ENCODE results near the gene GALNT18. TPM values are rescaled to one million over a fixed set of nuclear protein-coding genes. Genes with fewer than 3 reads are reported as not detected.
A peak's percentile ranks its signal among the peaks of the same experiment; 100 is the strongest.

GALNT18 gene
- polyA plus RNA-seq, 1 donor, result 10.4 TPM

DNA sequence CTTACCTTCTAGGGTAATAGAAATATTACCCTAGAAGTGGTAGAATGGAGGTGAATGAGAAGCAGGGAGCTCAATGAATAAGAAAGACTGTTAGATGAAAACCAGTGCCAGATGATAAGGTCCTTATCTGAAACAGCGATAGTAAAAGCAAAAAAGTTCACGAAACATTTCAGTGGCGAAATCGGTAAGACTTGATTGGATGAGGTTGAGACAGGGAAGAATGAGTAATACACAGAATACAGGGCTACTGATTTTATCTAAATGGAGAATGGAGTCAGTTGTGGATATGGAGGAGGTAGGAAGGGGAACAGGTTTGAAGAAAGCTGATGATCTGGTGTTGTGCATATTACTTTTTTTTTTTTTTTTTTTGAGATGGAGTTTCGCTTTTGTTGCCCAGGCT is 96.5 kb downstream of the GALNT18 start:
- no peak for DNase-seq

DNA sequence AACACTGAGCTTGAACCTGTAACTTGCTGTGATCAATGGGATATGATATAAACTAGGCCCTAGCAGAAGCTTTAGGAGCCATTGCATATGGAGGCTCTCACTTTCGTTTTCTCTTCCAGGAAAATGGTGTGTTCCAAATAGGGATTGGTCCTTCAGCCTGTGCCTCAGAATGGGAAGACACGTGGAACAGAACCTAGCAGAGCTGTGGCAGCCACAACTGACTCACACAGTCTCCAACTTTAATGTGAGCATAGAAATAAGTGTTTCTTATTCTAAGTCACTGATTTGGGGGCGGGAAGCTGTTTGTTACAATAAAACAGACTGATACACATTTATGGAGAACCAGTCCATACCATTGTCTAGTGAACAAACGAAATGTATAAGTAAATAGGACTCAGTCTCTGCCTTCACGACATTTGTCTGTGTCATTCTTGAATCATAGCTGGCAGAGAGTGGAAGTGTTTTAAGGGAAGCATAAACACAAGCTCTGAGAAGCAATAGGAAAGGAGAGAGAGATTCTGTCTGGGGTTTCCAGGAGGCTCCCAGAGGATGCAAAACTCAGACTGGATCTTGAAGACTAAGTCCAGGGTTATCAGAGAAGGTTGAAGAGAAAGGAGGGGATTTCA is 97.3 kb downstream of the GALNT18 start:
- DNase-seq, result no peak

DNA sequence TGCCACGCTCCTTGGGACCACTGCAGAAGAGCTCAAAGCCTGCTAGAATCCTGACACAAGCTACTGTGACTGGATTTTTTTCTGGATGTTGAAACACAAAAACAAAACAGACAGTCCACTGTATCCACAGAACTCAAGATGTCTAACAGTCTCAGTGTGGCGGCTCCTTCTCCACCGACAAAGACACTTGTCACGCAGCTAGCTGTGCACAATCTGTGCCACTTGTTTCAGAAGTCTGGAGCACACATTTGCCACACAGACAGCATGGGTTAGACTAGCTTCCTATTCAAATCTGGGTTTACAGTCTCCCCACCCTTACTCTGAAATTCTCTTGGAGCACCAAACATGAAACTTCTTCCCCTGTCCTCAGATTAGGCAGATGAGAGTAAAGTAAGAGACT is 99.2 kb downstream of the GALNT18 start:
- DNase-seq, result no peak

DNA sequence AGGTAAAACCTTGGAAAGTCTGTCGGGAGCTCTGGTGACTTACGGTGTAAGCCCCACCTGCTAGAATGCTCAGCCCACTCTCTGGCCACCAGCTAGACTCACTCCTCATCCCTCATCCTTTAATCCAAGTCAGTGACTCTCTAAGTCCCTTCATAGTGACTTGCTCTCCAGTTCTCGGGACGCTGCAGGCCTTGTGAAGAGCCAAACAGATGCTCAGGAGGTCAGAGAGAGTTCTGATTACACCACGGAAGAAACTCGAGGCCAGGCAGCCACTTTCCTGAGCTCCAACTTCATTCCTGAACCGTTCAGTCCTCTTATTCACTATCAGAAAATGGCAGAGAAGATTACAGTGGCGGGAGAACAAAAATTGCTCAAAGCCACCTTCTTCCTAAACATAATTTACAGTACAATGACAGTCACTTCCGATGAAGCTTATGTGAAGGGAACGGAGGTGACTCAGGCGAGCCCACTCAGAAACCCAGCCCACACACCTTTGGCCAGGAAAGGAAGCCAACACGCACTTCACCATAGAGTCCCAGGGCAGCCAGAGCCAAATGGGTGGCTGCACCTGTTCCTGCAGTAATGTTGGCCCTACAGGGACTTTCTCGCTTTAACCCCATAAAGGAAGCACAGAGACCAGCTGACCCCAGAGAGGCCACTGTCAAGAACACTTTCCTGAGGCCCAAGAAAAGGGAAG is 100.4 kb downstream of the GALNT18 start:
- DNase-seq, result peak; percentile 46

DNA sequence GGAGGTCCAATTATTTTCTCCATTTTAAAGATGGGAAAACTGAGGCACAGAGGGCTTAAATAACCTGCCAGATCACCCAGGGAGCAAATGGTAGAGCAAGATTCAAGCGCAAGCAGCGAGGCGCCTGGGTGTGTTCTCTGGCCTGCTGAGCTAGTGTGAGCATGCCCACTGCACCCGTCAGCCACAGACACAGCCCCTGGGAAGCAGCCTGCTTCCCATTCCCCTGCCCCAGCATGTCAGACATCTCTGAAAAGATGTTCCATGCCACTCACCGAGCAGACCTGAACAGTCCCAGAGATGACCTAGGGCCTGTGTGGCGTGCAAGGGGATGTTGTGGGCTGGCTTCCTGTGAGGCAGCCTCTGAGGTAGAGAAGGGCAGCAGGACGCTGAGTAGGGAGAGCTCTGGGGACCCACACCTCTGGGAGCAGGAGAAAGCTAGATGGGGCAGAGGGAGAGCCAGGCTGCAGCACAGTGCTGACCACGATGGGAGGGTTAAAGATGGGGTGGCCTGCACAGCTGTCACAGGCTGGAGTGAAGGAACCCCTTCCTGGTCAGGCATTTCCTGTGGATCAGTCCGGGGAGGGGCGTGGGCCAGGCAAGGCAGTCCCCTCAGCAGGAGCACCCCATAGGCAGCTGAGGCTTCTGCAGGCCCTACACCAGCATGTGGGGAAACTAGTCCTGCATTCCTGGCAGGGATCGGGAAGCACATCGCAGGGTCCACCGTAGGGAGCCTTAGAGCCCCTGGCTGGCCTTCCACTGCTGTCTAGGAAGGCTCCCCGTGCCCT is 101.4 kb downstream of the GALNT18 start:
- no peak for DNase-seq

DNA sequence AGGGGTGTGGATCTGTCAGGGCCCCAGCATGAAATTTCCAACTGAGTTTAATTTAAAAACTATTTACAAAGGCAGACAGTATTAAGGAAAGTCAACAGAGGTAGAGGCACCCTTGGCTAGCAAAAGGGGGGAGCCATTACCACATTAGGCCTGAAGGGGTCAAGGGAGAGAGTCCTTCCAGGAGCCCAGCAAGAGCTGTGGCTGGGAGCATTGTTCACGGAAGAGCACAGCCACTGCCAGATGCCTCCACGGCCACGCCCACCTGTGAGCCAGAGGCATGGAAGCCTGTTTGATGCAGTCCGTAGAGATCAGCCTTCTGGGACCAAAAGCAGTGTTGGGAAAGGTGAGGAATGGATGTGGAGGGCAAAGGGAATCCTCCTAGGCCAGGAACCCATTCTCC is 102.6 kb downstream of the GALNT18 start:
- no peak for DNase-seq

DNA sequence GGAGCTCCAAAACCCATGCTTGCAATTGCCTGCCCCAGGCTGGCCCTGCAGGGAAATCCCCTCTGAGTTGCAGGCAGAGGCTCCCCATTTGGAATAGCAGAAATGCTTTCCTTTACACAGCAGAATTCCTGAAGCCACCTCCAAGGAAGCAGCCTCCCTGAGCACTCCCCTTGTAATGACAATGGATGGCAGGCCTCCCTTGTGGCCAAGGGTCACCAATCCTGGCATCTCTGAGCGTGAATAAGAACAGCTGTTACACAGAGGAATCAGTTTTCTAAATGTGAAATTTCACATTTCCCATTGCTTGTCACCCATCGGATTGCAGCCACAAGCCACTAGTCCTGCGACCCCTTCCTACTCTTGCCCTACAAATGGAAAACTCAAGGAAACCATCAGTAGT is 107.6 kb downstream of the GALNT18 start:
- DNase-seq, result no peak

DNA sequence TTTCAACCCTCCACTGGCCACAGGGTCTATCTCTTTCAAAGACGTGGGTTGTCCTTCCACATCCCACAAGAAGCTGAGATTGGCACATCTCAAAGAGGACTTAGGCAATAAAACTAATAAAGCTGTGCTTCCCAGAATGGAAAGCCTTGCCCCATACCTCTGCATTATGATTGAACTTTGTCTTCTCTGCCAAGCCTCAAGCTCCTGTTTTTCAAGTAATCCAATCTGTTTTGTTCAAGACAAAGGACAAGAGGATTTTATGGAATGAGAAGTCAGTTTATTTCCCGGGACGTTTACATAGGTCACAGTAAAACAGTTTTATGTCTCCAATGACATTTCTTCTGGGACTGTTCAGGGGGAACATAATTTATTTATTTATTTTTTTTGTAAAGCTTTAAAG is 108.4 kb downstream of the GALNT18 start:
- no peak for DNase-seq

DNA sequence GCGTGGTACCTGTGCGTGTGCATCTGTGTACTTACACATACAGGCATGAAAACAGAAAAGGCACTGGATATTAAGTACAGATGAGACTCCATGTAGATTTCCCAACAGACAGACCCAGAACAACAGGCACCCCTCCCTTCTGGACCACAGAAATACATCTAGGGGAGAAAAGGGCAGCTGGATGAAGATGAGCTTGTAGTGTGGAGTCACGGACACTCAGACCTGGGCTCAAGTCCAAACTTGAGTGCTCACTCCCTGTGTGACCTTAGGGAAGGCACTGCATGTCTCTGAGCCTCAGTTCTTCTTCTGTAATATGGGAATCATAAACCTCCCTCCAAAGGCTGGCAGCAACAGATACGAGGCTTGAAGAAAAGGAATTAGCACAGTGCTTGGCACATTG is 108.9 kb downstream of the GALNT18 start:
- DNase-seq, result no peak

DNA sequence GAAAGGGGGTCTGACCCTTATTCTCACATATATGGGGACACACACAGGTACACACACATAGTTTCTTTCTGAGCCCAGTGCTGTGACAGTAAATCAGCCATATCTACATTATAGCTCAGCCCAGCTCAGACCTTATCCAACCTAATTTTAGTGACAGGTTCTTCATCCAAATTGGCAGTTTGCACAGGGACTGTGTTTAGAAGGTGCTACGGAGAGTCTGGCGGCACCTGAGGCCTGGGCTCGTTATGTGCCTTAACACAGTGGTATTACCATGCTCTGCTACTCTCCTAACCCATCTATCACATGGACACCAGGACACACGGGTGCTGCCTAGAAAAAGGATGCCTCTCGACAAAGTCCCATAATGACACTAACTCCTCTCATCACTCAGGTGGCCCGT is 109.3 kb downstream of the GALNT18 start:
- DNase-seq, result no peak

DNA sequence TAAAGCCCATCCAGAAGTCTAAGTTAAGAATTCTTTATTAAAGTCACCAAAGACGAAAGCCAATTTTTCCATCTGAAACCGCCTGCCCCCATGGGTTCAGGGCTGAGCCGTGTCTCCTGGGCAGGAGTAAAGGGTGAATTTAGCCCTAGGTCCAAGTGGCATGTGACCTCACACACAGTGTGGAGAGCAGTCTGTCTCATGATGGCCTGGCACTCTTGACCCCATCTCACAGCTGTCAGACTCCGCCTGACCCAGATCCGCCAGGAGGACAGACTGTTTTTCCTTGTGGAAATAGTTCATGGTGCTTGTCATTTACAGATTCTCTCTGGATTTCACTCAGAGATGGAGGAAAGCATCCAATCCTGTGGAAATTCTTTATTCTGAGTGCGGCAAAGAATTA is 109.7 kb downstream of the GALNT18 start:
- no peak for DNase-seq

DNA sequence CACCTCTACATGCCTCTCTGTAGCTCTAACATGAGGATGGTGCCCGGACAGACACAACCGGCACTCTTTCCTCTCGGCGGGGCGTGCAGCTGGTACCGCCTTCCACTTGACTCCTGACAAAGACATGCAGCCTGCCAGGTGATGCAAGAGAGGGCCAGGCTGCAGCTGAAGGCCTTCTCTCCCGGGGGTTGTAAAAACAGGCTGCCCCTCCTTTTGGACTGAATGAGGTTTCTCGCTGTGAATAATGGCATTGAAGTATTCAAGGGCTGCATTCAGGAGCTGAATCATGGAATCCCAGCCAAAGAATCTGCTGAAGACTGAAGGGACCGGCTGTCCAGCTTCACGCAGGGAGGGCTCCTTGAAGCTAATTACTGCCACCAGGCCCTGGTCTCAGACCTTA is 110.9 kb downstream of the GALNT18 start:
- DNase-seq, result no peak

DNA sequence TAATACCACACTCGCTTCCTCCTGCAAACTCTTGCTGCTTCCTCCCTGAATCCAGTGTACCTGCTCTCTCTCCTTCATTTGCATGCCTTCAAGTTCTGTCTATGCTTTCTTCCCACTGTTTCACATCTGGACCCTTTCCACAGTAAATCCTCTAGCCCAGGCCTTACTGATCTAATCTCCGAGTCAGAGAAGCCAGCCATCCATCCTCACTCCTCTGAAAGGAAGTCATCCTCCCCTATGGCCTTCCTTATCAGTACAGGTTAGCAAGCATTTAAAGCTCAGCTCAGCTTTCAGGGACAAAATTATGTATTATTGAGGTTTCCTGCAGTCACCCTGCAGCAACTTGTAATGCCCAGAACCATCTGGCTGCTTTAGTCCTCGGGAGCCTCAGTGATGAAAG is 116.1 kb downstream of the GALNT18 start:
- DNase-seq, result no peak

DNA sequence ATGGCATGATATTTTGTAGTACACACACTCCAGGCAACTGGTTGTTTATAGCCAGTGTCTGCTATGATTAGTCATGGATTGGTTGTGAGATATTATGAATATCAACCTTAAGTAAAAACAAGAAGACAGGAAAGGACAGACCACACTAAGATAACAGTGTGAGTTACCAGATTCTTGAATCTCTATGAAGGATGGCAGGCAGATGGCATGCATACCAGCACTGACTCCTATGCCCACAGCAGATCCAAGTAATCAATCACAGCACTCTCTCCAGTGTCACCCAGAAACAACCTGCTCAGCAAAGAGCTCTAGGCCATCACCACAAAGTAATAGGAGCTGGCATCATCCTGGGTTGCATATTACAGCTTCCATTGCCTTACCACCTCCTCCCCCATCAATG is 116.6 kb downstream of the GALNT18 start:
- DNase-seq, result no peak

DNA sequence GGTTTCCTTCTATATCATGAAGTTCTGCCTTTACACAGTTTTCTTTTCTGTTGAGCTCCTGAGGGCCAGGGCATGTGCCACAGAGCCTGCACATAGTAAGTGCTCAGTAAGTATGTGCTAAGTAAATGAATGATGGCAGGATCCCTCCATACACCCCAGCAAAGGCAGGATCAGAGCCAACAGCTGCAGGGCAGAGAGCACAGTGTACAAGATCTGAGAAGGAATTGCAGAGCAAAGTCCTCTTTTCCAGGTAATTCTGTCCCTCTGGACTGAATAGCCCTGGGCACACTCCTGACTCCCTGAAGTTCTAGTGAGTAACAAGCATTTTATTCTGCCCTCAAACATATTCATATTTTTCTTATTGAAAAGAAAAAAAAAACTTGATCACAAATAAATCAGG is 117.7 kb downstream of the GALNT18 start:
- no peak for DNase-seq

DNA sequence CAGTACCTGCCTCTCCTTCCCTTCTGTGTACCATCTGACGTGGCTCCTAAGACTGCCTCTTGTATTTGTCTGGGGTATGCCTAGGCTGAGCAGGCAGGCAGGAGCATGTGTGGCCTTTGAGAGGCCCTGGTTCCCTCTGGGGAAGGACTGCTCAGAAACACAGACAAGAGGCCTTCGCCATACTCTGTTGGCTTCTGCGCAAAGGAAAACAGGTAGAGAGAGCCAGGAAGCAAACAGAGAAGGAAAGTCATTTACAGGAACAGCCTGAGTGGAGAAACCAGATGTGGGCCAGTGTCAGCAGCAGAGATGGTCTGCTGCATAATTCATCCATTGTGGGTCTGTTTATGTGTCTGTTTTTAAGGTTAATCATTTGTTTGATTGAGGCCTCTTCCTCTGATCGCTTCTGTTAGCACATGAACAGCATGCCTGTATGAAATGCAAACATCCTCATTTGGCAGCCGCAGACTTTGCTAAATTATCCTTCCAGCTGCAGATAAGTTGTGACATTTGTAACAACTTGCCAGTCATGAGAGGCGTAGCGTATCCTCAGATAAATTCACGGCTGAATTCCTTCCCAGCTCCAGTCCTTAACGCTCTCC is 119.4 kb downstream of the GALNT18 start:
- peak; percentile 80 for DNase-seq

DNA sequence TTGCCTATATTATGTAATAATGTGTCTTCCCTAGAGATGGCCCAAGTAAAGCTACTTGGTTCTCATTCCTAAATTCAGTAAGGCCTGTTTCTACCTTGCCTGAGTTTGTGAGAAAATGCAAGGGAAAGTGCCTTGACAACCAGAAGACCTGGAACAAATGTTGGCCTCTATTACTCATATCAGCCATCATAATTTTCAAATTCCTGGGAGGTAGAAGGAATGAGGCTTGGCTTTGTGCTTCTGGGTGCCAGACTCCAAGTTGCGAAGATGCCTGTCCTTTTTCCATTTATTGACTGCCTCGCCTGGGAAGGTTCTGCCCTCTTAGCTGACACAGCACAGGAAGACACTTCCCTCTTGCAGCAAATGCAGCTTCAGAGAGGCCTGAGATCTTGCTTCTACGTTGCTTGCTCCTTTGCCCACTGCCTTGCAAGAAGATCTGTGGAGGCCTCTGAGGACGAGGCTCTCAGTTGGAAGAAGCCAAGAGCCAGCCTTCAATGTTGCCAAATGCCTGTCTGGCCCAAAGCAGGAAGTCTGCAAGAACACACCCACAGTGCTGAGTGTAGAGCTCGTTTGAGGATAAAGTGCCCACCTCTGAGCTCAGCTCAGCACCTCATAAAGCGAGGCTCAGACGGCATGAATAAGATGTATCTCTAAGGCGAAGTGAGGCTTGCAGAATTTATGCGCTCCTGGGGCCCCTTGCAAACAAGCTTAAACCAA is 120.1 kb downstream of the GALNT18 start:
- DNase-seq, result peak; percentile 32

DNA sequence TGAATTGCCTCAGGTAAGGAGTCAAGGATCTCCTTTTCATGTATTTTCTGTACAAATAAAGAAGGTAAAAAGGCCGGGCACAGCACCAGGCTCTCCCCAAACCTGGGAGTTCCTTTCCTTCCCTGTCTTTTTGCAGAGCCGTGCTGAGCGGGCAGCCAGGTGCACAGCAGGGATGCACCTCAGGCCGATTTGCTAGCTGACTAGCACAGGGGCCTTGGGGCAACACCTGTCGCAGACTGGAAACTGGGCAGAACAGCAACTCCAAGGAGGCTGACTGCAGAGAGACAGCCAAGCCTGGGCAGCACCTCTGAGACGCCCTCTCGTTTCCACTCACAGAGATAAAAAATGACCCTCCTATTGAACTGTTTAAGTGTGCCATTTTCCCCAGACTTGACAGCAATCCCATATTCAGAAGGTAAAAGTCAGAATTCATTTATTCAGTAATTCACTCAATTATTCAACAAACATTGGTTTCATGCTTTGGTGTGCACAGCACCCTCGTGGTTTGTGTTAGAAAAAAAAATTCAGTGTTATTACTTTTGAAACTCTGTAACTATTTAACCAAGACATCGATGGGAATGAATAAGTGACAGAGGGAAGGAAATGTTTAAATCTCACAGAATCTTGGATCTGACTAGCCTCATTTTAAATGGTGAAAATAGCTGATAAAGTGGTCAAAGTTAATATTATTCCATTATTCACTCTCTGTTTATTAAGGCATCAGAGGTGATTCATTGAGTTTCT is 120.9 kb downstream of the GALNT18 start:
- DNase-seq, result no peak

DNA sequence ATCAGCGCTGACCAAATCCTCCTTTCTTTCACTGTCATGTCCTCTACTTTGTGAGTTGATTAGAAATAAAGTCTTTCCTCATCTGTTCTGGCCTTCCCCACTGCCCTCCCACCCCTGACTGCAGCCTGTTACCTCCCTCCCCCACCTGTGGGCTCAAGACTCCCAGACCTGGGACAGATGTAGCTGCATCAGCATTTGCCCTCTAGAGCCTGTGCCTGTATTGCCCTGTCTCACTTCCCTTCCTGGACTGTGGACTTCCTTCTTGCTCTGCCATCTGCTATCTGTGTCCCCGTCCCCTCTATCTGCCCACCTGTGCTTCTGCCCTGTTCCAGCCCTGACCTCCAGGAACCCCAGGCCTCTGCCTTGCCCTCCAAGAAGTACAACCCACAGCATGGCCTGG is 122.5 kb downstream of the GALNT18 start:
- DNase-seq, result no peak

DNA sequence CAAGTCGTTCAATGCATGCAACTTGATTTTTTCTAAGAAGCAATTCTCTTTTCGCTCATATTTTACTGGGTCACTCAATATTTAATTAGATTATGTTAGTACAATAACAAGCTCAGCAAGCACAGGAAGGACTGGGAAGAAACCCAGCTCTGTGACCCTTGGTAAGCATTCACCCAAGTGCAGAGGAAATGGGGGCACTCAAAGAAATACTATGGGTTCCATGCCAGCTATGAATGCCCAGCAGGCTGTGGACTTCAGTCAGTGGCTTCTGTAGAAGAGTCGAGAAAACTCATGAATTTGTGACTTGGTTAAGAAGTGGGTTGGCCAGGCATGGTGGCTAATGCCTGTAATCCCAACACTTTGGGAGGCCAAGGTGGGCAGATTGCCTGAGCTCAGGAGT is 123.6 kb downstream of the GALNT18 start:
- no peak for DNase-seq

DNA sequence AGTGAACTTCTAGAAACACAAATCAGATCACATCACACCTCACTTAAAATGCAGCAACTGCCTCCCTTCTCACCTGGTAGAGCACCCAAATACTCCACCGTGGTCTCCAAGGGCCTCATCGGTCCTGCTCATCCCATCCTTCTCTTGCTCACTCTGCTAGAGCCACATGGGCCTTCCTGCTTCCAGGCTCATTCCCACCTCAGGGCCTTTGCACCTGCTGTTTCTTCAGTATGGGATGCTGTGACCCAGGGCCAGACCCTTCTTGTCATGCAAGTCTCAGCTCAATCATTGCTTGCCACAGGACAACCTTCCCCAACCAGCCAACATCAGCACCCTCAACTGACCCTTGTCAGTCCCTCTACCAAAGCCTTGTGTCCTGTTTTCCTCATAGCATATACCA is 124.9 kb downstream of the GALNT18 start:
- DNase-seq, result no peak

DNA sequence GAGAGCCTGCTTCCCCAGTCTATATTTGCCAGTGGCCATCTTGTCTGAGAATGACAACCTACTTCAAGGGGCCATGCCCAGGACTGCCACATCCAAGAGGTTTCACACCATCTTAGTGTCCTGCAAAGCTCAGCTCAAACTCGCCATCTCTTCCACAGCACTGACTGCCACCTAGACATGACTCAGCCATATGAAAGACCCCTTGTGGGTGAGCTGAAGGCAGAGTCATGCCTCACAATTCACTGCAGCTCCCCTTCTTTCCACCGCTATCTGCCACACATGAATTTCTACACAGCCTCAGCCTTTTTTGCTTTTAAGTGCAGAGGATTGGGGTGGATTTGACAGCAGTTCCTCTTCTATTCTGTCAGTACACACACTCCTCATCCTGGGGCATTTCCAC is 127.5 kb downstream of the GALNT18 start:
- DNase-seq, result no peak
